ENCODE data around the gene ITIH2.
"Not testable (repeated sequence)": the region's sequence is repeated elsewhere in the genome, so short reads cannot be mapped to it uniquely, and the experiment has no call there.

ITIH2 gene

GRCh38 chr10:7748637-7749036, 45.5 kb downstream of the ITIH2 start:
- WGBS (ENCODE audit: insufficient coverage, insufficient read length) = no CpG with 5 or more reads among the region's 7 CpGs
- not testable (repeated sequence) for H3K27ac ChIP-seq (ENCODE audit: low read length); H3K4me3 ChIP-seq (ENCODE audit: low read length); H3K36me3 ChIP-seq (ENCODE audit: control insufficient read depth, insufficient read depth, low read length); DNase-seq (ENCODE audit: low read depth, low spot score); H3K27me3 ChIP-seq (ENCODE audit: control insufficient read depth, insufficient read depth, low read length); H3K9me3 ChIP-seq (ENCODE audit: control insufficient read depth, insufficient read depth, low read length); H3K4me1 ChIP-seq (ENCODE audit: control insufficient read depth, insufficient read depth, low read length)

DNA sequence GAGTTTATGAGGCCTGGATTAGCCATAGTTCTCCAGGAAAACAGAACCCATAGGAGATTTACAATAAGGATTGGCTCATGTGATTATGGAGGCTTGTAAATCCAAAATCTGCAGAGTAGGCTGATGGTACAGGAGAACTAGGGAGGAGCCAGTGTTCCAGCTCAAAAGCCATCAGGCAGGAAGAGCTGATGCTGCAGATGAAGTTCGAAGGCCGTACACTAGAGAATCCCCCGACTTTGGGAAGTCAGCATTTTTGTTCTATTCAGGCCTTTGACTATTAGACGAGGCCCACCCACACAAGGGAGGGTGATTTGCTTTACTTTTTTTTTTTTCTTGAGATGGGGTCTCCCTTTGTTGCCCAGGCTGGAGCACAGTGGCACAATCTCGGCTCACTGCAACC, 47.1 kb downstream of the ITIH2 start:
- no peaks in the 10 kb centered on the region for H3K4me1 ChIP-seq (ENCODE audit: control insufficient read depth, insufficient read depth, low read length)
- H3K27ac ChIP-seq (ENCODE audit: low read length) = no peak overlapping the region
- peaks cover 7% of the 10 kb centered on the region; the same call in 1 of the 2 replicates for H3K36me3 ChIP-seq (ENCODE audit: control insufficient read depth, insufficient read depth, low read length)
- no peaks in the 10 kb centered on the region for H3K9me3 ChIP-seq (ENCODE audit: control insufficient read depth, insufficient read depth, low read length)
- no peak for DNase-seq (ENCODE audit: low read depth, low spot score)
- no peaks in the 10 kb centered on the region for H3K27me3 ChIP-seq (ENCODE audit: control insufficient read depth, insufficient read depth, low read length)
- H3K4me3 ChIP-seq (ENCODE audit: low read length) = no peak overlapping the region
- no CpG with 5 or more reads among the region's 5 CpGs for WGBS (ENCODE audit: insufficient coverage, insufficient read length)

DNA sequence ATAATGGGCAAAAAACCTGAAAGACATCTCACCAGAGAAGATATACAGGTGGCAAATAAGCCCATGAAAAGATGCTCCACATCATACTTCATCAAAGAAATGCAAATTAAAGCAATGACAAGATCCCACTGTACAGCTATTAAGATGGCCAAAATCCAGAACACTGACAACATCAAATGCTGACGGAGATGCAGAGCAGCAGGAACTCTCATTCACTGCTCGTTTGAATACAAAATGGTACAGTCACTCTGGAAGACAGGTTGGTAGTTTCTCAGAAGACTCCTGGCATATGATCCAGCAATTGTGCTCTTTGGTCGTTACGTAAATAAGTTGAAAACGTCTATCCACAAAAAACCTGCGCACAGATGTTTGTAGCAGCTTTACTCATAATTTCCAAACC, 49.1 kb downstream of the ITIH2 start:
- Histone ChIP-seq H3K27ac (ENCODE audit: low read length) (no peak overlapping the region), H3K4me3 (ENCODE audit: low read length) (no peak overlapping the region), H3K36me3 (ENCODE audit: control insufficient read depth, insufficient read depth, low read length) (peaks cover 7% of the 10 kb centered on the region; the same call in 1 of the 2 replicates), H3K27me3 (ENCODE audit: control insufficient read depth, insufficient read depth, low read length) (no peaks in the 10 kb centered on the region), H3K9me3 (ENCODE audit: control insufficient read depth, insufficient read depth, low read length) (no peaks in the 10 kb centered on the region), H3K4me1 (ENCODE audit: control insufficient read depth, insufficient read depth, low read length) (no peaks in the 10 kb centered on the region)
- no CpG with 5 or more reads among the region's 6 CpGs for WGBS (ENCODE audit: insufficient coverage, insufficient read length)
- DNase-seq (ENCODE audit: low read depth, low spot score) = no peak

DNA sequence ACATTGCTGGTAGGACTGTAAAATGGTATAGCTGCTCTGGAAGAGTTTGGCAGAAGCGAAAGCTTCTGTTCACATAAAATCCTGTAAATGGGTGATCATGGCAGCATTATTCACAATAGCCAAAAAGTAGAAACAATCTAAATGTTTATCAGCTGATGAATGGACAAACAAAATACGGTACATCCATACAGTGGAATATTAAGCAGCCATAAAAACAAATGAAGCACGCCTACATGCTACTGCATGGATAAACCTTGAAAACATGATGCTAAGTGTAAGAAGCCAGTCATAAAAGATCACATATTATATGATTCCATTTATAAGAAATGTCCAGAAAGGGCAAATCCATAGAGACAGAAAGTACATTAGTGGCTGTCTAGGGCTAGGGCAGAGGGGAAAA, 52.0 kb downstream of the ITIH2 start:
- no peak for DNase-seq (ENCODE audit: low read depth, low spot score)
- Histone ChIP-seq H3K9me3 (ENCODE audit: control insufficient read depth, insufficient read depth, low read length) (no peaks in the 10 kb centered on the region), H3K27ac (ENCODE audit: low read length) (no peak overlapping the region), H3K4me3 (ENCODE audit: low read length) (no peak overlapping the region), H3K36me3 (ENCODE audit: control insufficient read depth, insufficient read depth, low read length) (peaks cover 7% of the 10 kb centered on the region; the same call in 1 of the 2 replicates), H3K27me3 (ENCODE audit: control insufficient read depth, insufficient read depth, low read length) (no peaks in the 10 kb centered on the region), H3K4me1 (ENCODE audit: control insufficient read depth, insufficient read depth, low read length) (no peaks in the 10 kb centered on the region)
- WGBS (ENCODE audit: insufficient coverage, insufficient read length) = no CpG with 5 or more reads among the region's 3 CpGs

GRCh38 chr10:7756360-7756992, 53.4 kb downstream of the ITIH2 start:
- Histone ChIP-seq H3K36me3 (ENCODE audit: control insufficient read depth, insufficient read depth, low read length) (peaks cover 7% of the 10 kb centered on the region; the same call in 1 of the 2 replicates), H3K27me3 (ENCODE audit: control insufficient read depth, insufficient read depth, low read length) (no peaks in the 10 kb centered on the region), H3K27ac (ENCODE audit: low read length) (no peak overlapping the region), H3K9me3 (ENCODE audit: control insufficient read depth, insufficient read depth, low read length) (no peaks in the 10 kb centered on the region), H3K4me1 (ENCODE audit: control insufficient read depth, insufficient read depth, low read length) (no peaks in the 10 kb centered on the region), H3K4me3 (ENCODE audit: low read length) (no peak overlapping the region)
- WGBS (ENCODE audit: insufficient coverage, insufficient read length) = no CpG with 5 or more reads among the region's 7 CpGs
- no peak for DNase-seq (ENCODE audit: low read depth, low spot score)

DNA sequence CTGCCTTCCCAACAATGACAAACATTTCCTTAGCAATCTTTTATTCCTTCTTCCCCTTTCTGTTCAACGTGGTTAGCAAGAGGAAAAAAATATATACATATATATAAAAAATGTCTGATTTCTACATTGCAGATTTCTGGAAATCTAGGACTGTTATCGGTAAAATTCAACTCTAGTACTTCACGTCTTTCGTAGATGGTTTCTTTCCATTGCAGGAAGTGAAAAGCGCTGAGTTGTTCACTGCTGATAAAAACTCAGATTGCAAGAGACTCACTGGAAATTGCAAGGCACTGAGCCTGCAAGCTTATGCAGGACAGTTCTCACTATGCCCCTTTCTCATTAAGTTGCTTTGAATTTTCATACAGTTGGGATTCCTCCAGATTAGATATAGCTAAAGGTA, 60.8 kb downstream of the ITIH2 start:
- H3K36me3 ChIP-seq (ENCODE audit: control insufficient read depth, insufficient read depth, low read length) = no peaks in the 10 kb centered on the region; the same call in 1 of the 2 replicates
- H3K27ac ChIP-seq (ENCODE audit: low read length) = no peak overlapping the region
- no peak overlapping the region for H3K4me3 ChIP-seq (ENCODE audit: low read length)
- H3K27me3 ChIP-seq (ENCODE audit: control insufficient read depth, insufficient read depth, low read length) = no peaks in the 10 kb centered on the region
- WGBS (ENCODE audit: insufficient coverage, insufficient read length) = no CpG with 5 or more reads among the region's 5 CpGs
- no peaks in the 10 kb centered on the region for H3K9me3 ChIP-seq (ENCODE audit: control insufficient read depth, insufficient read depth, low read length)
- H3K4me1 ChIP-seq (ENCODE audit: control insufficient read depth, insufficient read depth, low read length) = no peaks in the 10 kb centered on the region
- no peak for DNase-seq (ENCODE audit: low read depth, low spot score)

DNA sequence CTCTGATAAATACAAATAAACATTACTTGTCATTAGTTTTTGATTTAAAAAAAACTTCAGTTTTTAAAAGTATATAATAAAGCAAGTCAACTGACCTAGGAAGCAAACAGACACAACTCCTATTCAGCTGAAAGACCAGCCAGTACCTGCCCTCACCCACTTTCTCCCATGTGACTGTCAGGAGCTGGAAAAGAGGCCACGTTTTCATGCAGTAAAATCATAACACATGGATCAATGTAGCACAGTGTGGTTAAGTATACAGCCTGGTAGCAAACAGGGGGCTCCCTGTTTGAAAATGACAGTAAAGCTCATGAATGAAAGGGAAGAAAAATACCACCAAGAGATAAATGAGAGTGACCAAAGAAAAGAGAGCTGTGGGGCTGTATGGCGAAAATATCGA, 63.1 kb downstream of the ITIH2 start:
- H3K36me3 ChIP-seq (ENCODE audit: control insufficient read depth, insufficient read depth, low read length) = no peaks in the 10 kb centered on the region; the same call in 1 of the 2 replicates
- no peak overlapping the region for H3K4me3 ChIP-seq (ENCODE audit: low read length)
- H3K9me3 ChIP-seq (ENCODE audit: control insufficient read depth, insufficient read depth, low read length) = no peaks in the 10 kb centered on the region
- H3K27ac ChIP-seq (ENCODE audit: low read length) = no peak overlapping the region
- no peaks in the 10 kb centered on the region for H3K4me1 ChIP-seq (ENCODE audit: control insufficient read depth, insufficient read depth, low read length)
- H3K27me3 ChIP-seq (ENCODE audit: control insufficient read depth, insufficient read depth, low read length) = no peaks in the 10 kb centered on the region
- DNase-seq (ENCODE audit: low read depth, low spot score) = no peak
- WGBS (ENCODE audit: insufficient coverage, insufficient read length) = no CpG with 5 or more reads among the region's 3 CpGs

DNA sequence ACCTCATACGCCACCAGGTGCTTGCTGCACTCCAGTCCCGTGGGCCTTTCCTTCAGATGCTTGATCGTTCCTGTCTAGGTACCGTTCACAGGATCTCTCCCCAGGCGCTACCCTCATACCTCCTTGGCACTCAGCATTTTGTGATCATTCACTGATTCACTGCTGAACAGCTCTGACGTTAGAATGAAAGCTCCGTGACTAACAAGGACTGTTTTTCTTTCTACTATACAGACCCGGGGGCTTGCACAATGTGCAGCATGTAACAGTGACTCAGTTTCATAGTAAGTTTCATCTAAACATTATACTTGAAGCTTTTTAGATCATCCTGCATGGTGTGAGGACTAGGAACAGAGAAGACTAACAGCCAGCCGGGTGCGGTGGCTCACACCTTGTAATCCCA, 64.1 kb downstream of the ITIH2 start:
- no peak for DNase-seq (ENCODE audit: low read depth, low spot score)
- H3K4me3 ChIP-seq (ENCODE audit: low read length) = no peak overlapping the region
- H3K4me1 ChIP-seq (ENCODE audit: control insufficient read depth, insufficient read depth, low read length) = no peaks in the 10 kb centered on the region
- no CpG with 5 or more reads among the region's 10 CpGs for WGBS (ENCODE audit: insufficient coverage, insufficient read length)
- no peaks in the 10 kb centered on the region for H3K27me3 ChIP-seq (ENCODE audit: control insufficient read depth, insufficient read depth, low read length)
- no peak overlapping the region for H3K27ac ChIP-seq (ENCODE audit: low read length)
- H3K36me3 ChIP-seq (ENCODE audit: control insufficient read depth, insufficient read depth, low read length) = no peaks in the 10 kb centered on the region; the same call in 1 of the 2 replicates
- no peaks in the 10 kb centered on the region for H3K9me3 ChIP-seq (ENCODE audit: control insufficient read depth, insufficient read depth, low read length)

GRCh38 chr10:7768417-7768816, 65.3 kb downstream of the ITIH2 start:
- no peaks in the 10 kb centered on the region; the same call in 1 of the 2 replicates for H3K36me3 ChIP-seq (ENCODE audit: control insufficient read depth, insufficient read depth, low read length)

GRCh38 chr10:7773845-7774801, 71.0 kb downstream of the ITIH2 start:
- no CpG with 5 or more reads among the region's 10 CpGs for WGBS (ENCODE audit: insufficient coverage, insufficient read length)
- no peaks in the 10 kb centered on the region for H3K9me3 ChIP-seq (ENCODE audit: control insufficient read depth, insufficient read depth, low read length)
- no peak for DNase-seq (ENCODE audit: low read depth, low spot score)
- H3K27me3 ChIP-seq (ENCODE audit: control insufficient read depth, insufficient read depth, low read length) = no peaks in the 10 kb centered on the region
- H3K4me1 ChIP-seq (ENCODE audit: control insufficient read depth, insufficient read depth, low read length) = no peaks in the 10 kb centered on the region
- H3K27ac ChIP-seq (ENCODE audit: low read length) = no peak overlapping the region
- peaks cover 13% of the 10 kb centered on the region for H3K36me3 ChIP-seq (ENCODE audit: control insufficient read depth, insufficient read depth, low read length)
- no peak overlapping the region for H3K4me3 ChIP-seq (ENCODE audit: low read length)

More at GRCh38 chr10:7768417-7768816, 65.3 kb downstream of the ITIH2 start:
- no peak overlapping the region for H3K27ac ChIP-seq (ENCODE audit: low read length)
- no peaks in the 10 kb centered on the region for H3K9me3 ChIP-seq (ENCODE audit: control insufficient read depth, insufficient read depth, low read length)
- H3K4me3 ChIP-seq (ENCODE audit: low read length) = no peak overlapping the region
- no peak for DNase-seq (ENCODE audit: low read depth, low spot score)
- no peaks in the 10 kb centered on the region for H3K27me3 ChIP-seq (ENCODE audit: control insufficient read depth, insufficient read depth, low read length)
- H3K4me1 ChIP-seq (ENCODE audit: control insufficient read depth, insufficient read depth, low read length) = no peaks in the 10 kb centered on the region
- no CpG with 5 or more reads among the region's 7 CpGs for WGBS (ENCODE audit: insufficient coverage, insufficient read length)

All from iPS DF 6.9 (cell line).